ENCODE results near the gene TNFRSF12A. TPM values are rescaled to one million over a fixed set of nuclear protein-coding genes. Genes with fewer than 3 reads are reported as not detected.

Gene TNFRSF12A
- total RNA-seq, 4 donors from 2014 or later: 4.1 to 56.4 (median 39.8) TPM

- Histone ChIP-seq H3K9me3 (no peaks in the 10 kb centered on the region), H3K27ac (no peak overlapping the region), H3K36me3 (no peaks in the 10 kb centered on the region), H3K4me3 (no peak overlapping the region), H3K4me1 (peaks cover 8 to 31% (median 13%) of the 10 kb centered on the region in 4 donors), H3K27me3 (no peaks in the 10 kb centered on the region)
- DNase-seq: no peak
- TF ChIP-seq POLR2A (IDR thresholded peaks at IDR 0.05): no peak
- TF ChIP-seq, protein P1, sequence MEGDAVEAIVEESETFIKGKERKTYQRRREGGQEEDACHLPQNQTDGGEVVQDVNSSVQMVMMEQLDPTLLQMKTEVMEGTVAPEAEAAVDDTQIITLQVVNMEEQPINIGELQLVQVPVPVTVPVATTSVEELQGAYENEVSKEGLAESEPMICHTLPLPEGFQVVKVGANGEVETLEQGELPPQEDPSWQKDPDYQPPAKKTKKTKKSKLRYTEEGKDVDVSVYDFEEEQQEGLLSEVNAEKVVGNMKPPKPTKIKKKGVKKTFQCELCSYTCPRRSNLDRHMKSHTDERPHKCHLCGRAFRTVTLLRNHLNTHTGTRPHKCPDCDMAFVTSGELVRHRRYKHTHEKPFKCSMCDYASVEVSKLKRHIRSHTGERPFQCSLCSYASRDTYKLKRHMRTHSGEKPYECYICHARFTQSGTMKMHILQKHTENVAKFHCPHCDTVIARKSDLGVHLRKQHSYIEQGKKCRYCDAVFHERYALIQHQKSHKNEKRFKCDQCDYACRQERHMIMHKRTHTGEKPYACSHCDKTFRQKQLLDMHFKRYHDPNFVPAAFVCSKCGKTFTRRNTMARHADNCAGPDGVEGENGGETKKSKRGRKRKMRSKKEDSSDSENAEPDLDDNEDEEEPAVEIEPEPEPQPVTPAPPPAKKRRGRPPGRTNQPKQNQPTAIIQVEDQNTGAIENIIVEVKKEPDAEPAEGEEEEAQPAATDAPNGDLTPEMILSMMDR (IDR thresholded peaks at IDR 0.05): no peak
Observed at GRCh38 chr16:3009568-3010390, 10.4 kb upstream of the TNFRSF12A start.

- H3K4me1 ChIP-seq: peaks cover 8 to 31% (median 12%) of the 10 kb centered on the region in 4 donors
- no peak for TF ChIP-seq POLR2A (IDR thresholded peaks at IDR 0.05)
- TF ChIP-seq, protein P1 (IDR thresholded peaks at IDR 0.05): no peak
- no peak overlapping the region for H3K4me3 ChIP-seq
- no peaks in the 10 kb centered on the region for H3K9me3 ChIP-seq
- no peak for DNase-seq
- H3K27me3 ChIP-seq: no peaks in the 10 kb centered on the region
- no peaks in the 10 kb centered on the region for H3K36me3 ChIP-seq
- no peak overlapping the region for H3K27ac ChIP-seq
Observed at GRCh38 chr16:3010510-3010909, 9.7 kb upstream of the TNFRSF12A start.

DNA sequence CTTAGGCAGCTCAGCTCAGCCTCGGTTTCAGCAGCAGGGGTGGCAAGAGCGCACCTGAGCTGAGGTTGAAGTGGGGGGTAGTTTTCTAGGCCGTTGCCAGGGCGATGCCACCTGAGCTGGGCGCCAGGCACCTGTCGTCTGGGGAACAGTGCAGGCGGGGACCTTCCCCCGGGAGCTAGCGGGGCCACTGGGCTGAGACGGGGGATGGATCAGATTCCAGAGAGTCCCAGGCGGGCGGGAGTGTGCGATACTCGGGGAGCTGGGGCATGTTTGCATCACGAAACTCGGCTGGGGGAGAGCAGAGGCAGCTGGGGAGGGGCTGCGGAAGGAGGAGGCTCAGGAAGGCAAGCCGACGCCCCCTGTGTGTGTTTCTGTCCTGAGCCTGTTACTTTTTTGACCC lies 7.9 kb upstream of the TNFRSF12A start:
- Histone ChIP-seq H3K4me1 (peaks cover 8 to 17% (median 11%) of the 10 kb centered on the region in 4 donors), H3K27me3 (no peaks in the 10 kb centered on the region), H3K36me3 (no peaks in the 10 kb centered on the region), H3K9me3 (no peaks in the 10 kb centered on the region), H3K27ac (no peak overlapping the region), H3K4me3 (no peak overlapping the region)
- DNase-seq: no peak
- TF ChIP-seq, protein P1 (IDR thresholded peaks at IDR 0.05): no peak
- no peak for TF ChIP-seq POLR2A (IDR thresholded peaks at IDR 0.05)

DNA sequence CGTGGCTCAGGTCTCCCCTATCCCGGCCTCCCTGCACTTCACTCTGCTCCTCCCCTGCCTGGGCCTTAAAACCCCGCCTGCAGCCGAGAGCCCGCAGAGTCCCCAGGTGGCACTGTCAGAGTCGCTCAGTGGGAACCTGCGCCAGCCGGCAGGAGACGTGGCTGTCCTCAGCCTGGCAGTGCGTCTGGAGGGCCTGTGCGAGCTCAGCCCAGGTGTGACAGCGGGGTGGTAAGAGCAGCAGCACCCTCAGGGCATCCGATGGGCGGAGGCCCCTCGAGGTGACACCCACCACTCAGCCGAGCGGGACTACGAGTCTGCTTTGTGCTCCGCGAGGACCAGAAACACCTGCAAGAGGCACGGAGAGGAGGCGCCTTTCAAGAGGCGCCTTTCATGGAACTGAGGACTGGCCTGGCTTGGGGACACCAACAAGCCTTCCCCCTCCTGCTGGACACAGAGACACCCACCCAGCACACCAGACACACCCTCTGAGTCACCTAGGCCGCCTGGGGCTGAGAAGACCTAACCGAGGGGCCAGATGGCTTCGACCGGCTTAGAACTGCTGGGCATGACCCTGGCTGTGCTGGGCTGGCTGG lies 7.2 kb upstream of the TNFRSF12A start, which contains the start of gene CLDN9:
CLDN9 (plus strand) TSS at position 96 of the 593 bp plus-strand sequence; CDS start at position 536, 440 bp downstream.
- H3K27ac ChIP-seq: no peak within 1 kb of the TSS
- H3K9me3 ChIP-seq: no peaks in the 10 kb centered on the region
- H3K4me3 ChIP-seq: no peak within 1 kb of the TSS
- H3K36me3 ChIP-seq: no peaks in the 10 kb centered on the region
- DNase-seq: peak in 2 of 3 donors; percentile 62 to 69
- H3K4me1 ChIP-seq: peaks cover 3 to 10% (median 7%) of the 10 kb centered on the region in 4 donors
- no peaks in the 10 kb centered on the region for H3K27me3 ChIP-seq
- TF ChIP-seq, protein P1 (IDR thresholded peaks at IDR 0.05): peak in 1 of 6 experiments; percentile 4
- TF ChIP-seq POLR2A (IDR thresholded peaks at IDR 0.05): peak in 1 of 2 donors; percentile 37

GRCh38 chr16:3013491-3013951 lies 6.6 kb upstream of the TNFRSF12A start:
- no peaks in the 10 kb centered on the region for H3K27me3 ChIP-seq
- TF ChIP-seq POLR2A (IDR thresholded peaks at IDR 0.05): no peak
- TF ChIP-seq, protein P1 (IDR thresholded peaks at IDR 0.05): no peak
- H3K4me1 ChIP-seq: peaks cover 0 to 6% (median 1%) of the 10 kb centered on the region in 4 donors
- no peak overlapping the region for H3K27ac ChIP-seq
- no peaks in the 10 kb centered on the region for H3K36me3 ChIP-seq
- no peaks in the 10 kb centered on the region for H3K9me3 ChIP-seq
- no peak overlapping the region for H3K4me3 ChIP-seq
- DNase-seq: no peak

Data from Peyer's patch (tissue), 4 donors.